ENCODE results near the gene TGFB1I1.
"Not testable (repeated sequence)": the region's sequence is repeated elsewhere in the genome, so short reads cannot be mapped to it uniquely, and the experiment has no call there.

TGFB1I1 gene

GRCh38 chr16:31522071-31522470, 50.1 kb downstream of the TGFB1I1 start:
- no peak for TF ChIP-seq TOX (CRISPR knock-in tag; IDR thresholded peaks at IDR 0.05; ENCODE audit: borderline replicate concordance)
- no peak for ATAC-seq

GRCh38 chr16:31523768-31524167, 51.8 kb downstream of the TGFB1I1 start:
- not testable (repeated sequence) for ATAC-seq

DNA sequence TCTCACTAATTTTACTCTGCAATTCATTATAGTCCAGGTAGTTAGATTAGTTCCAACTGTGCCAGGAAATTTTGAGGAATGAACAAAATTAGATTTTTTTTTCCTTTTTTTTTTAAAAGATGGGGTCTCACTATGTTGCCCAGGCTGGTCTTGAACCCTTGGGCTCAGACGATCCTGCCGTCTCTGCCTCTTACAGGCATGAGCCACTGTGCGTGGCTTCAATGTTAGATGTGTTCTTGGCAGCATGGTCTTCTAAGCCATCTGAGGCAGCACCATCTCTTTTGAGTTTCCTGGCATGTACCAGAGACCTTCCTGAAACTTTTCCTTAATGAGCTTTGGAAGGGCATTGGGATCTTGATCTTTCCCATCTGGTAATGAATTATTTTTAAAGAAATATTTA, 53.2 kb downstream of the TGFB1I1 start:
- TF ChIP-seq TCF4 (CRISPR knock-in tag; IDR thresholded peaks at IDR 0.05; ENCODE audit: borderline replicate concordance) (no peak), SNAI2 (CRISPR knock-in tag; IDR thresholded peaks at IDR 0.05) (no peak), ZC3H10 (CRISPR knock-in tag; IDR thresholded peaks at IDR 0.05) (no peak), ESRRG (CRISPR knock-in tag; IDR thresholded peaks at IDR 0.05) (no peak), ARNTL (CRISPR knock-in tag; IDR thresholded peaks at IDR 0.05; ENCODE audit: borderline replicate concordance, low read depth) (no peak), ZNF8 (CRISPR knock-in tag; IDR thresholded peaks at IDR 0.05) (no peak), OSR1 (CRISPR knock-in tag; IDR thresholded peaks at IDR 0.05) (no peak), CSDC2 (CRISPR knock-in tag; IDR thresholded peaks at IDR 0.05) (no peak), PPARA (CRISPR knock-in tag; IDR thresholded peaks at IDR 0.05; ENCODE audit: borderline replicate concordance) (no peak), ZFP3 (CRISPR knock-in tag; IDR thresholded peaks at IDR 0.05) (no peak), TOX (CRISPR knock-in tag; IDR thresholded peaks at IDR 0.05; ENCODE audit: borderline replicate concordance) (no peak), TSHZ2 (CRISPR knock-in tag; IDR thresholded peaks at IDR 0.05) (no peak), ZNF70 (CRISPR knock-in tag; IDR thresholded peaks at IDR 0.05) (no peak), RARB (CRISPR knock-in tag; IDR thresholded peaks at IDR 0.05) (no peak), PATZ1 (CRISPR knock-in tag; IDR thresholded peaks at IDR 0.05; ENCODE audit: borderline replicate concordance) (no peak), GLIS3 (CRISPR knock-in tag; IDR thresholded peaks at IDR 0.05) (no peak), BACH2 (CRISPR knock-in tag; IDR thresholded peaks at IDR 0.05; ENCODE audit: borderline replicate concordance) (no peak)
- TF ChIP-seq, protein P1, sequence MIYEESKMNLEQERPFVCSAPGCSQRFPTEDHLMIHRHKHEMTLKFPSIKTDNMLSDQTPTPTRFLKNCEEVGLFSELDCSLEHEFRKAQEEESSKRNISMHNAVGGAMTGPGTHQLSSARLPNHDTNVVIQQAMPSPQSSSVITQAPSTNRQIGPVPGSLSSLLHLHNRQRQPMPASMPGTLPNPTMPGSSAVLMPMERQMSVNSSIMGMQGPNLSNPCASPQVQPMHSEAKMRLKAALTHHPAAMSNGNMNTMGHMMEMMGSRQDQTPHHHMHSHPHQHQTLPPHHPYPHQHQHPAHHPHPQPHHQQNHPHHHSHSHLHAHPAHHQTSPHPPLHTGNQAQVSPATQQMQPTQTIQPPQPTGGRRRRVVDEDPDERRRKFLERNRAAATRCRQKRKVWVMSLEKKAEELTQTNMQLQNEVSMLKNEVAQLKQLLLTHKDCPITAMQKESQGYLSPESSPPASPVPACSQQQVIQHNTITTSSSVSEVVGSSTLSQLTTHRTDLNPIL (CRISPR knock-in tag; IDR thresholded peaks at IDR 0.05; ENCODE audit: low read depth) = no peak
- TF ChIP-seq, protein P2, sequence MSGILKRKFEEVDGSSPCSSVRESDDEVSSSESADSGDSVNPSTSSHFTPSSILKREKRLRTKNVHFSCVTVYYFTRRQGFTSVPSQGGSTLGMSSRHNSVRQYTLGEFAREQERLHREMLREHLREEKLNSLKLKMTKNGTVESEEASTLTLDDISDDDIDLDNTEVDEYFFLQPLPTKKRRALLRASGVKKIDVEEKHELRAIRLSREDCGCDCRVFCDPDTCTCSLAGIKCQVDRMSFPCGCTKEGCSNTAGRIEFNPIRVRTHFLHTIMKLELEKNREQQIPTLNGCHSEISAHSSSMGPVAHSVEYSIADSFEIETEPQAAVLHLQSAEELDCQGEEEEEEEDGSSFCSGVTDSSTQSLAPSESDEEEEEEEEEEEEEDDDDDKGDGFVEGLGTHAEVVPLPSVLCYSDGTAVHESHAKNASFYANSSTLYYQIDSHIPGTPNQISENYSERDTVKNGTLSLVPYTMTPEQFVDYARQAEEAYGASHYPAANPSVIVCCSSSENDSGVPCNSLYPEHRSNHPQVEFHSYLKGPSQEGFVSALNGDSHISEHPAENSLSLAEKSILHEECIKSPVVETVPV (CRISPR knock-in tag; IDR thresholded peaks at IDR 0.05) = no peak
- ATAC-seq = no peak
